Measurements from ENCODE around the gene RASSF1. TPM values are rescaled to one million over a fixed set of nuclear protein-coding genes. Genes with fewer than 3 reads are reported as not detected.

The RASSF1 gene
- polyA plus RNA-seq, 2 of the 4 experiments (the other 2 are of a cell fraction), result 14.4 to 15.4 TPM

DNA sequence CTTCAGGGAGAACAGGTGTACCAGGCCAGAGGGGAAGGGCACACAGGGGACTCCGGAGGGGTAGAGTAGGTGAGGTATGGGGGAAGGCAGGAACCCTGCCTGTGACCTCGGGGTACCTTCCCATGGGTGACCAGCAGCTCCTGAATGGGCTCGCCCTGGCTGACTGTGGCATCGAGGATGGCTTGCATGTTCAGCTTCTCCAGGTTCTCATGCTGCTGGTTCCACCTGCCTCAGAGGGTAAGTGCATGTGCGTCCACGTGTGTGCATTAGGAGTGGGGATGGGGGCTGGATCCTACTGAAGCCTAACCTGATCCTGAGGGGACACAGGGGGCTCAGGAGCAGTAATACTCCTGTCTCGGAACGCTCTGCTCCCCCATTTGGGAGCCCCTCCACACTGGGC is 4.4 kb upstream of the RASSF1 start:
- ChIA-PET CTCF (interaction anchor here (0.6 to 1.3 kb wide), 5 partner anchors 197 to 1109 kb away, joined by 3 to 4 read pairs (median 3); no protein-coding TSS in a partner anchor), POLR2A (no interaction called here)
- FAIRE-seq, result no peak

More for the DNA sequence above, 4.4 kb upstream of the RASSF1 start:
- no peak for ATAC-seq
- TF ChIP-seq MAFK (IDR thresholded peaks at IDR 0.05; ENCODE audit: partially characterized antibody), result no peak
- no peak for TF ChIP-seq ZNF302 (CRISPR knock-in tag; IDR thresholded peaks at IDR 0.05)
- TF ChIP-seq CTCF (IDR thresholded peaks at IDR 0.05), result no peak
- TF ChIP-seq EHF (CRISPR knock-in tag; IDR thresholded peaks at IDR 0.05), result no peak
- no peak for TF ChIP-seq CBX2 (IDR thresholded peaks at IDR 0.05; ENCODE audit: borderline replicate concordance, low read depth)
- TF ChIP-seq RAD21 (conservative IDR thresholded peaks at IDR 0.05 in 1 of 2, IDR thresholded peaks at IDR 0.05 in 1 of 2), result no peak
- TF ChIP-seq POLR2A (IDR thresholded peaks at IDR 0.05; ENCODE audit: low read length), result no peak
- no peak for TF ChIP-seq RFX5 (IDR thresholded peaks at IDR 0.05)
- TF ChIP-seq NPAS2 (CRISPR knock-in tag; IDR thresholded peaks at IDR 0.05; ENCODE audit: borderline replicate concordance), result no peak
- TF ChIP-seq E2F6 (IDR thresholded peaks at IDR 0.05; ENCODE audit: borderline replicate concordance, low read depth), result no peak
- TF ChIP-seq, protein P1, sequence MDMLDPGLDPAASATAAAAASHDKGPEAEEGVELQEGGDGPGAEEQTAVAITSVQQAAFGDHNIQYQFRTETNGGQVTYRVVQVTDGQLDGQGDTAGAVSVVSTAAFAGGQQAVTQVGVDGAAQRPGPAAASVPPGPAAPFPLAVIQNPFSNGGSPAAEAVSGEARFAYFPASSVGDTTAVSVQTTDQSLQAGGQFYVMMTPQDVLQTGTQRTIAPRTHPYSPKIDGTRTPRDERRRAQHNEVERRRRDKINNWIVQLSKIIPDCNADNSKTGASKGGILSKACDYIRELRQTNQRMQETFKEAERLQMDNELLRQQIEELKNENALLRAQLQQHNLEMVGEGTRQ (IDR thresholded peaks at IDR 0.05), result no peak
- TF ChIP-seq RCOR1 (IDR thresholded peaks at IDR 0.05; ENCODE audit: low read depth, low read length), result no peak
- TF ChIP-seq, protein P2, sequence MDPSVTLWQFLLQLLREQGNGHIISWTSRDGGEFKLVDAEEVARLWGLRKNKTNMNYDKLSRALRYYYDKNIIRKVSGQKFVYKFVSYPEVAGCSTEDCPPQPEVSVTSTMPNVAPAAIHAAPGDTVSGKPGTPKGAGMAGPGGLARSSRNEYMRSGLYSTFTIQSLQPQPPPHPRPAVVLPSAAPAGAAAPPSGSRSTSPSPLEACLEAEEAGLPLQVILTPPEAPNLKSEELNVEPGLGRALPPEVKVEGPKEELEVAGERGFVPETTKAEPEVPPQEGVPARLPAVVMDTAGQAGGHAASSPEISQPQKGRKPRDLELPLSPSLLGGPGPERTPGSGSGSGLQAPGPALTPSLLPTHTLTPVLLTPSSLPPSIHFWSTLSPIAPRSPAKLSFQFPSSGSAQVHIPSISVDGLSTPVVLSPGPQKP (IDR thresholded peaks at IDR 0.05; ENCODE audit: low read depth, low read length), result no peak
- TF ChIP-seq HEYL (CRISPR knock-in tag; IDR thresholded peaks at IDR 0.05), result no peak
- no peak for TF ChIP-seq PBX3 (IDR thresholded peaks at IDR 0.05)
- TF ChIP-seq HES2 (IDR thresholded peaks at IDR 0.05), result no peak
- no peak for TF ChIP-seq NFE2L2 (conservative IDR thresholded peaks at IDR 0.05; ENCODE audit: low read length)
- Histone ChIP-seq H3K4me1 (peaks cover 12% of the 10 kb centered on the region; the same call in 1 of the 3 replicates), H3K4me3 (peak overlapping the region; percentile 45), H3K27ac (peak overlapping the region in 1 of 2 experiments; percentile 77; a peak in 3 of 6 replicates), H3K4me2 (peak overlapping the region; percentile 96), H3K9me3 (no peaks in the 10 kb centered on the region)
- 77% methylated on average over 5 of the region's 8 CpGs for WGBS (ENCODE audit: missing lambda C conversion rate)
- DNase-seq (ENCODE audit: low read depth in 1 of 2, low spot score in 1 of 2), result no peak
